Amygdala (tissue), 56 donors: ENCODE data around the gene FSTL4.
"Not testable (repeated sequence)": the region's sequence is repeated elsewhere in the genome, so short reads cannot be mapped to it uniquely, and the experiment has no call there.

Experiments
- DNase-seq, 56 donors: peaks; one replicate each; lab custom pipeline; 2025; lab: John Stamatoyannopoulos, UW

FSTL4 gene

GRCh38 chr5:133222979-133223378, 389.4 kb downstream of the FSTL4 start:
- no peak for DNase-seq

GRCh38 chr5:133222521-133222920, 389.8 kb downstream of the FSTL4 start:
- DNase-seq = no peak

- no peak for DNase-seq
These were observed 390.3 kb downstream of the FSTL4 start for GRCh38 chr5:133222040-133222439.

- no peak for DNase-seq
These were observed 391.3 kb downstream of the FSTL4 start for GRCh38 chr5:133220851-133221674.

GRCh38 chr5:133219296-133219695, 393.0 kb downstream of the FSTL4 start:
- DNase-seq = no peak

- not testable (repeated sequence) for DNase-seq
These were observed 396.2 kb downstream of the FSTL4 start for GRCh38 chr5:133216138-133216537.

- no peak for DNase-seq
These were observed 398.1 kb downstream of the FSTL4 start for GRCh38 chr5:133214153-133214820.

- DNase-seq = no peak
These were observed 406.7 kb downstream of the FSTL4 start for GRCh38 chr5:133205649-133206048.

- no peak for DNase-seq
These were observed 407.1 kb downstream of the FSTL4 start for GRCh38 chr5:133205204-133205603.

- no peak for DNase-seq
These were observed 408.7 kb downstream of the FSTL4 start for GRCh38 chr5:133203317-133204305.

GRCh38 chr5:133202066-133202665, 410.2 kb downstream of the FSTL4 start:
- no peak for DNase-seq

GRCh38 chr5:133201310-133201709, 411.0 kb downstream of the FSTL4 start:
- DNase-seq = no peak

GRCh38 chr5:133200256-133200655, 412.1 kb downstream of the FSTL4 start:
- no peak for DNase-seq

GRCh38 chr5:133199417-133200178, 412.7 kb downstream of the FSTL4 start:
- DNase-seq = no peak

GRCh38 chr5:133198511-133198910, 413.8 kb downstream of the FSTL4 start:
- no peak for DNase-seq

- no peak for DNase-seq
These were observed 415.8 kb downstream of the FSTL4 start for GRCh38 chr5:133196441-133197085.

GRCh38 chr5:133195250-133195649, 417.1 kb downstream of the FSTL4 start:
- DNase-seq = no peak

GRCh38 chr5:133193794-133194193, 418.5 kb downstream of the FSTL4 start:
- DNase-seq = no peak

- DNase-seq = no peak
These were observed 419.6 kb downstream of the FSTL4 start for GRCh38 chr5:133192716-133193115.
